Measurements from ENCODE around the gene CRTC2.

The CRTC2 gene

GRCh38 chr1:153951183-153951582 lies 7.2 kb downstream of the CRTC2 start:
- in situ Hi-C loops (cut with MboI; ENCODE audit: low sequenced_read_pairs, unreplicated experiment) = no loop called here
- no peak for TF ChIP-seq CTCF (IDR thresholded peaks at IDR 0.05; ENCODE audit: borderline replicate concordance, control extremely low read depth, extremely low read depth, insufficient read depth, missing control alignments)
- no peak for DNase-seq (ENCODE audit: low spot score)

GRCh38 chr1:153946622-153947241 lies 11.7 kb downstream of the CRTC2 start, which contains the start of gene DENND4B:
Gene DENND4B, minus strand, starts transcription at chr1:153946718. Its CDS starts 2,344 bp downstream, at chr1:153944374.
- in situ Hi-C loops (cut with MboI; ENCODE audit: low sequenced_read_pairs, unreplicated experiment) = no loop called here
- peak; percentile 95 for DNase-seq (ENCODE audit: low spot score)
- peak; percentile 94 for TF ChIP-seq CTCF (IDR thresholded peaks at IDR 0.05; ENCODE audit: borderline replicate concordance, control extremely low read depth, extremely low read depth, insufficient read depth, missing control alignments)

GRCh38 chr1:153945795-153946621 lies 12.4 kb downstream of the CRTC2 start:
- DNase-seq (ENCODE audit: low spot score) = peak; percentile 91
- in situ Hi-C loops (cut with MboI; ENCODE audit: low sequenced_read_pairs, unreplicated experiment) = no loop called here

GRCh38 chr1:153945131-153945794 lies 13.1 kb downstream of the CRTC2 start:
- no peak for TF ChIP-seq CTCF (IDR thresholded peaks at IDR 0.05; ENCODE audit: borderline replicate concordance, control extremely low read depth, extremely low read depth, insufficient read depth, missing control alignments)
- in situ Hi-C loops (cut with MboI; ENCODE audit: low sequenced_read_pairs, unreplicated experiment) = no loop called here
- peak; percentile 82 for DNase-seq (ENCODE audit: low spot score)

More at GRCh38 chr1:153945795-153946621, 12.4 kb downstream of the CRTC2 start:
- TF ChIP-seq CTCF (IDR thresholded peaks at IDR 0.05; ENCODE audit: borderline replicate concordance, control extremely low read depth, extremely low read depth, insufficient read depth, missing control alignments) = no peak

- TF ChIP-seq CTCF (IDR thresholded peaks at IDR 0.05; ENCODE audit: borderline replicate concordance, control extremely low read depth, extremely low read depth, insufficient read depth, missing control alignments) = no peak
- in situ Hi-C loops (cut with MboI; ENCODE audit: low sequenced_read_pairs, unreplicated experiment) = no loop called here
- DNase-seq (ENCODE audit: low spot score) = no peak
Observed at GRCh38 chr1:153944827-153945117, 13.6 kb downstream of the CRTC2 start.

- in situ Hi-C loops (cut with MboI; ENCODE audit: low sequenced_read_pairs, unreplicated experiment) = no loop called here
- no peak for DNase-seq (ENCODE audit: low spot score)
- no peak for TF ChIP-seq CTCF (IDR thresholded peaks at IDR 0.05; ENCODE audit: borderline replicate concordance, control extremely low read depth, extremely low read depth, insufficient read depth, missing control alignments)
Observed at GRCh38 chr1:153944005-153944826, 14.2 kb downstream of the CRTC2 start.

All from GM13976 (cell line).